Right ventricle myocardium inferior (tissue), 1 donor: ENCODE data around the gene WNT7A. TPM values are rescaled to one million over a fixed set of nuclear protein-coding genes. Genes with fewer than 3 reads are reported as not detected.

Experiments
- ATAC-seq: fragments of 200-7000 bp; cut with Tn5 transposase; one replicate; pipeline ENCODE4 v1.9.1; 2020; ENCODE audit warnings: mild to moderate bottlenecking, moderate library complexity
- DNase-seq: peaks from one replicate; pipeline ENCODE4 v3.0.0; 2021; ENCODE audit errors: missing footprints
- intact Hi-C: fragments of 100-400 bp; cut with DNase I; formaldehyde crosslinking; loops from one replicate; pipeline ENCODE4 v1.11.0; 2022
- total RNA-seq: library from RNA; stranded (reverse); fragmentation: NEBNext Ultra II Directional; extraction: Animal tissue kit (Norgen Biotek cat#: 25700); gene quantifications from one replicate; pipeline ENCODE4 v1.2.1, GENCODE V29; 2021
- donor health status: DM: no; HTN: yes; CAD: no; lungs with severe emphysema.

The WNT7A gene
- total RNA-seq, 1 donor from 2014 or later: not detected

DNA sequence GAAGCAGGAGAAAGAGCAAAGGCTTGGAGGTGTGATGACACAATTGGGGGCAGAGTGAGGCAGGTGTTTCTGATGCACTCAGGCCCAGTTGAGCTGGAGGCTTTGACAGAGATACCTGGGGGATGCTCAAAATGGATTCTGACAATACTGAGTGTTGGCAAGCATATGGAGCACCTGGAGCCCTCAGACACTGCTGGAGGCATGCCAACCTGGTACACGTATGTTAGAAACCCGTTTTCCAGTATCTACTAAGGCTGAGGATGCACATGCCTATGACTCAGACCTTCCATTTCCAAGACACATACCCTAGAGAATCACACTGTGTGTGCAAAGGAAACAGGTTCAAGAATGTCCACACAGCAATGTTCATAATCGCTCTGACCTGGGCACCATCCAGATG is 58.7 kb downstream of the WNT7A start:
- intact Hi-C loops: no loop called here
- no peak for DNase-seq
- ATAC-seq: no peak

DNA sequence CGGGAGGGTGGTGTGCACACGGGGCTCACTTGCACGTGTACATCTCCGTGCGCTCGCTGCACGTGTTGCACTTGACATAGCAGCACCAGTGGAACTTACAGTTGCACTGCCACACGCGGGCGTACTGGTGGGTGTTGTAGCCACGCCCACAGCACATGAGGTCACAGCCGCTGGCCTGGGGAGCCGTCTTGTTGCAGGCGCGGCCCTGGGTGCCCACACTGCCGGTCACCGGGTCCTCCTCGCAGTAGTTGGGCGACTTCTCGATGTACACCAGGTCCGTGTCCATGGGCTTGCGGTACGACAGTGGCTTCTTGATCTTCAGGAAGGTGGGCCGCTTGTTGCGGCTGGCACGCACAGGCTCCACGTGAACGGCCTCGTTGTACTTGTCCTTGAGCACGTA is 61.0 kb downstream of the WNT7A start:
- intact Hi-C loops: no loop called here
- DNase-seq: no peak
- ATAC-seq: no peak

DNA sequence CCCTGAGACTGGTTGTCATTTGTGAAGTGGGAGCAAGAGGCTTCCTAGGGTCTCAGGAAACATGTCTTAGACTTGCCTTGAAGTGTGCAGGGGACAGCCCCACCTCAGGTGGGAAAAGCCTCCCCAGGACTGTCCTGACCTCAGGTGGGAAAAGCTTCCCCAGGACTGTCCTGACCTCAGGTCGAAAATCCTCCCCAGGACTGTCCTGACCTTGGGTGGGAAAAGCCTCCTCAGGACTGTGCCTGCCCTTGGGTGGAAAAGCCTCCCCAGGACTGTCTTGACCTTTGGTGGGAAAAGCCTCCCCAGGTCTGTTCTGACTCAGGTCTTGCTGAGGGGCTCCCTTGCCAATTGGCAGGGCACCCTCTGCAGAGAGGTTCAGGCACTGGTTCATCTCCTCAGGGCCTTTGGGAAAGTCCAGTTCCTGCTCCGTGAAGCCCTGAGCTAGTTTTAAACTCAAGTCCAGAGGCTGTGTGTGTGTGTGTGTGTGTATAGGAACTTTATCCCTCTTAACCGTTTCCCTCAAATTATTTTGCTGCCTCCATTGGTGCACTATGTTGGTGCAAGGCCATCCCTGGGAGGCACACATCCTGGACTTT is 64.7 kb downstream of the WNT7A start:
- intact Hi-C loops: no loop called here
- peak; percentile 6 for DNase-seq

DNA sequence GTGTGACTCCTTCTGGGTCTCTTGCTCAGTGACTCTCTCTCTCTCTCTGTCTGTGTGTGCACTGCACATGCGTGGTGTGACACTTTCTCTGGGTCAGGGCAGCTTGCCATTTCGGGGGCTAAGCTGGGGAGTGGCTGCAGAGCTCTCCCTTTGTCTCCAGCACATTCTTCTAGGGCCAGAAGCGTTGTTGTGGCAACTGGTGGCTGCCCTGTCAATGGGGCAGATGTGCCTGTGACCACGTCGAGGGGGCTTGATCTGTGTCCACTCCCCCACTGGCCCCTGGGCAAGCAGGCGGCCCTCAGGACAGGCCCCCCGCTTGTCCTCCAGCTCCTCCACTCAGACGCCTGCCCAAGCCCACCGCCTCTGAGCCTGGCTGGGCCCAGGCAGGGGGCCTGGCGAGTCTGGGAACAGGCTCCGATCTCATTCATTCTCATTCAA is 67.8 kb downstream of the WNT7A start:
- intact Hi-C loops: no loop called here
- DNase-seq (peak; percentile 8), ATAC-seq (no peak)

More for the DNA sequence above, 64.7 kb downstream of the WNT7A start:
- ATAC-seq: no peak

GRCh38 chr3:13811614-13812013 is 68.3 kb downstream of the WNT7A start:
- ATAC-seq (no peak), DNase-seq (peak; percentile 53)
- intact Hi-C loops: no loop called here

- intact Hi-C loops: no loop called here
- DNase-seq (peak; percentile 34), ATAC-seq (no peak)
Observed at GRCh38 chr3:13808550-13808949, 71.3 kb downstream of the WNT7A start.

DNA sequence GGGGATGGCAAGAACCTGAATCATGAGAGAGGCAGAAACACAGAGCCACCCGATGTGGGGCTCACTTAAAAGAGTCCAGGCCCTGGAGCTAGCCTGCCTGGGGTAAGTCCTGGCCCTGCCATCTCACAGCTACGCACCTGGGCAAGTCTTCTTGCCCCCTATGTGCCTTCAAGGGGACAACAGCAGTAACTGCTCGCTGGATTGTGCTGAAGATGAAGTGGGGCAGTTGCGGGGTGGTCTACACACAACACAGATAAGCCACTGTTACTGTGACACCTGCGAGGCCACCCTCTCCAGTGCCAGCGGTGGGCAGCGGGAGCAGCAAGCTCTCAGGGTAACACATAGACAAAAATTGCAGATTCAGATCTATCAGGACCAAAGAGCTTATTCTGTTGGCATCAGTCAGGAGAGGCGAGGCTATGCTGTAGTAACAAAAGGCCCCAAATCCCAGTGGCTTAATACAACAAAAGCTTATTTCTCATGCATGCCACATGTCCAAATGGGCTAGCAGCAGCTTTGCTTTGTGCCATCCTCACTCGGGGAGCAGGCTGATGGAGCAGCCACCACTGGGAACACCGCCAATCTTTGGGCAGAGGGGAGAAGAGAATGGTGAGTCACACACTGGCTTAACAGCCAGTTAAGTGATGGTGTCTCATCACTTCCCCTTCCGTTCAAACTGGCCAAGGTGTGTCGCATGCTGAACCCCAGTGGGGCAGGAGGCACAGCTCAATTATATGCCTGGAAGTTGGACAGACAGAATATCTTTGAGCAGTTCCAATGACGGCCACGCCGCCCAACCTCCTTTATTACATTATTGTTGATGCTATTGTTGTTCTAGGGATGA is 78.3 kb downstream of the WNT7A start:
- DNase-seq (no peak), ATAC-seq (no peak)
- intact Hi-C loops: no loop called here

DNA sequence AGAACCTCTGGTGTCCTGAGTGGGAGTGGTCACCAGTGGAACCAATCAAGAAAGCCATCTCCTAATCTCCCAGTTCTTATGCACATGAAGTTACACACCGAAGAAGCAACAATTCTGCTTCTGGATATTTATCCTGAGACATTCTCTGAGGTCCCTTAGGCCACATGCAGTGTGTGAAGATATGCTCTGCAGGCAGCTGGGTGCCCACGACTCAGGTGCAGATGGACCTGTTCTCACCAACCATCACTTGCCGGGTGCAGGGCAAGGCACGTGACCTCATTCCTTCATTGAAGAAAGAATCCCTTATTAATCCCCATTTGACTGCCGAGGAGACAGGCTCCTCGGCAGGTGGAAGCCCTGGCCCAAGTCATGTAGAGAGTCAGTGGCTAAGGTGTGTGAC is 79.8 kb downstream of the WNT7A start:
- no peak for ATAC-seq
- intact Hi-C loops: no loop called here
- no peak for DNase-seq

DNA sequence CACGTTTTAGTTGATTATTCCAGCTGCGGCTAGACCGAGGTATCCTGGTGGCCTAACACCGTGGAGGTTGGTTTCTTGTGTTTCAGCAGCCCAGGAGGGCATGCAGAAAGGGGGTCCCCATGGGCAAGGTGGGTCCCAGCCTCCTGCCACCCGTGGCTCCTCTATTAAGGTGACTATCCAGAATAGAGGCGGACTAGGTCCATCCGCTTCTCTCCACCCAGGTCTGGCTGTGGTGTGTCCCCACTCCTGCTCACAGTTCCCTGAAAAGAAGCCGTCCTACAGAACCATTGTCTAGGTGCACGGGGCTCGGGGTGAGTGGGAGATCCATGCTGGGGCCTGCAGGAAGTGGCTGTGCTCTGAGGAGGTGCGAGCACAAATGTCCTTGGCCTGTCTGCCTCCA is 81.5 kb downstream of the WNT7A start:
- DNase-seq (no peak), ATAC-seq (no peak)
- intact Hi-C loops: no loop called here

DNA sequence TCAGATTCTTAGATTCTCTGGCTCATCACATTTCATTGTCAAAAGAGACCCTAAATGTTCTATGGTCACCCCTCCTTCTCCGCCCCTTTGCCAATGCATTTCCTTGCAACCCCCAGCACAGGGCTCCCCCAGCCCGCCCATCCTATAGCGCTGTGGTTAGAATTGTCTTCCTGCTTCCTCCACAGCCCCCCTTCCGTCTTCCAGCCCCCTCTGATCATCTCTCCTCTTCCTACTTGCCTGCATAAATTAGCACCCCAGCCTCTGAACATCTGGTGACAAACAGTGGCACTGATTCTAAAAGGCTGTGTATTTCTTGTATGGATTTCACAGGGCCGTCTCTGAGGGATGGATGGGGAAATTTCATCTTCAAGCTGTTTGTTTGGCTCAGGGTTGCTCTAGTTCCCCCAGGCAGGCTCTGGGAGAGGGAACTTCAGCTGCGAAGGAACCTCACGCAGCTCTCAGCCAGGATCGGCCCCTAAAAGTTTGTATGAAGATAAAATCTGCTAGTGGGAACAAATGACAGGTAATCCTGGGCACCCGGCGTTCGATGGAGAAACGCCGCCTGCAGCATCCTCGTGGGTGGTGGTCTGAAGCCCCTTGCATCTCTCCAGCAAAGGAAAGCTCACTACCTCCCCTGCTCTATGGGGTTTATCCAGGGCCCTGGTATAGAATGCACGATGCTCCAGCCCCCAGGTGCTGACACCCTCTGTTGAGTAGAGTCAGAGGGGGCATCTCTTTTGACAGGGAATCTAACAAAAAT is 83.0 kb downstream of the WNT7A start:
- intact Hi-C loops: no loop called here
- DNase-seq (no peak), ATAC-seq (no peak)

DNA sequence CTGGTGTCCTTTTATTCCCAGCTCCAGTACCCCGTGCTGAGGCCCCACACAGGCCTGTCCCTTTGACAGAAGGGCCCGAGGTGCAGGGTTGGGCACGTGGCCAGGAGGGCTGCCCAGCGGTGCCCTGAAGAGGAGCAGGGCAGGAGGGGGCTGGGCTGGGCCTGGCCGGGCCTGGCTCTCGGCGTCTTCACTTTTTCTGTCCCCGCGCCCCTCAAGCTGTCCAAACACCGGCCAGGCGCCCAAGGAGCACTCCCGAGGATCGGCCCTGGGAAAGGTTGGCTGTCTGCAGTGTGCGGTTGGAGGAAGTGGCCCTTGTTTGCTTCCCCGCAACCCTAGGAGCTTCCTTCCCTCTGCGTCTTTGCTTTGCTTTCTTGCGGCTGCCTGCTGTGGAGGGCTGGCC is 84.1 kb downstream of the WNT7A start:
- intact Hi-C loops: no loop called here
- DNase-seq (no peak), ATAC-seq (no peak)

DNA sequence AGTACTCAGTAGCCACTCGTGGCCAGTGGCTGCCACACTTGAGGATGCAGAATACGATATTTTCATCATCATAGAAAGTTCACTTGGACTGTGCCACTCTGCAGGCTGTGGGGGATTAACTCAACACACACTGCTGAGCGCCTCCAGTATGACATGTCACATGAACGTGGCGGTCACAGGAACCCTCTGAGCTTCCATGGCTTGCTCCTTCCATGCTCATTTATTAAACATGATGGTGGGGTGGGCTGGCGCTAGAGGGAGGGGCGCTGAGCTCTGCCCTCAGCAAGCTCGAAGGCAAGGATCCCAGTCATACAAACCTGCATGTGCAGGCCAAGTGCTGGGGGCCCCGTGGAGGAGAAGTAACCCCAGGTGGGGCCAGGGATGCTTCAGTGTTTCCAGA is 85.5 kb downstream of the WNT7A start:
- ATAC-seq (no peak), DNase-seq (peak; percentile 3)
- intact Hi-C loops: no loop called here

DNA sequence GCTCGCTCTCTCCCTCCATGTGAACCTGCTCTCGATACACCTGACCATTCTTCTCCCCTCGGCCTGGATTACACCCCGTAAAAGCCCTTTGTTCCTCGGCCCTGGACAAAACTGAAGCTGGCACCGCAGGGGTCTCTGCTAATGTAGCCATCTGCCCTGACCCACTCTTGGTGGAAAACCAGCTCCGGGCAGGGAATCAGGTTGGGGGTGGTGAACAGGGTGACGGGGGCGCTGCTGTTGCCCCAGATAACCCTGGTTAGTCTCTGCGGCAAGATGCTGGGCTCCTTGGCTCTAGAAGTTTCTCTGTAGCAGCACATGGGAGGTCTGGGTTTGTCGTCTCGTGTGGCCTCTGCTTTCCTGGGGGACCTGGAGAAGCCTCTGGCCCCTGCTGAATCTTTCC is 86.4 kb downstream of the WNT7A start:
- ATAC-seq: no peak
- no peak for DNase-seq
- intact Hi-C loops: no loop called here

DNA sequence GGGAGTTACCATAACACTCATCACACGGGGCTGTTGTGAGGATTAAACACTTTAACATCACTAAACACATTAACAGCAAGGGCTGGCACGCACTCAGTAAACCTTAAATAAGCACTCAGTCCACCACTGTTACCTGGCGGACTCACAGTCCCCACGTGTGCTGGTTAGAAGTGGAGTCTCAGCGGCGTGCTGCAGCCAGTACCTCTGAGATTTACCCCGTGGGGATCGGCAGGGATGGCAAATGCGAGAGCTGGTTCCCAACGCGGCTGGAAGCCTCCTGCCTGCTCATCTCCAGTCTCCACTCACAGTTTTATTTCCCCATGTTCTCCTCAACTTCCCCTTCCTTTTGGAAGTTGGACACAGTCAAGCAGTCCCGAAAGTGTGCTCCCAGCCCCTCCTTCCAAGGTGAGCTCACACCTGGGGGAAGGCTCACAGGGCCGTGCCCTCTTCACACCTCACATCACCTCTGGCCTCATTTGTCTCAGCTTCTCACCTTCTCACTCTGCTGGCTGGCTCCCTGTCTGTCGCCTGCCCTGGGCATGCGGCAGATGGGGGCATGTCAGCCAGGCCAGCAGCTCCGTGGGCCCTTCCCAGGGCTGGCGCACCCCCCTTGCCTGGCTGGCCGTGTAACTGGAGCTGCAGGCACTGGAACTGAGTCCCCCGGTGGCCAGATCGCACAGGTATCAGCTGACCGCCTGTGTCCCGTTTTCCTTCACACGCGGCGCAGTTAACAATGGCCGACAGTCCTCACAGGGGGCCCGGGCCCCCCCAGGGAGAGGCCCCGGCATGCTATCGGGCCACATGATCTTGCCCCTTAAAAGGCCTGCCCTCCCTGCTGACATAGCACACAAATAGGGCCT is 87.1 kb downstream of the WNT7A start:
- no peak for ATAC-seq
- intact Hi-C loops: no loop called here
- DNase-seq: peak; percentile 8

DNA sequence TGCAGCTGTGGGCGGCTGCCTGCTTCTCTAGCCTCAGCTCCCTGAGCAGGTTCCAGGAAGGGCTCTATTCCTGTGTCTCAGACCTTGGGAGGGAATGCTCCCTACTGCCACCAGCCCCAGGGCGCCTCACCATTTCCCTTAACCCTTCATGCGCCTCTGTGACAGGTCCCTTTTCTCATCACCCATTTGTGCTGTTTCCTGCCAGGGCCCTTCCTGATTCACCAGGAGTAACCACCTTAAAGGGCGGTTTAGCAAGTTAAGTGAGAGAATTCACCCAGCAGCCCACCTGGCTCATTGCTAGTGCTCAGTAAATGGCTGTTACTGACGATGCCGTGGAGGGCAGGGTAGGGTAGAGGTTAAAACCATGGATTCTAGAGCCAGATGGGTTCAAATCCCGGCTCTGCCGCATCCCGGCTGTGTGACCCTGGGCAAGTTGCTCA is 87.8 kb downstream of the WNT7A start:
- ATAC-seq (no peak), DNase-seq (no peak)
- intact Hi-C loops: no loop called here

DNA sequence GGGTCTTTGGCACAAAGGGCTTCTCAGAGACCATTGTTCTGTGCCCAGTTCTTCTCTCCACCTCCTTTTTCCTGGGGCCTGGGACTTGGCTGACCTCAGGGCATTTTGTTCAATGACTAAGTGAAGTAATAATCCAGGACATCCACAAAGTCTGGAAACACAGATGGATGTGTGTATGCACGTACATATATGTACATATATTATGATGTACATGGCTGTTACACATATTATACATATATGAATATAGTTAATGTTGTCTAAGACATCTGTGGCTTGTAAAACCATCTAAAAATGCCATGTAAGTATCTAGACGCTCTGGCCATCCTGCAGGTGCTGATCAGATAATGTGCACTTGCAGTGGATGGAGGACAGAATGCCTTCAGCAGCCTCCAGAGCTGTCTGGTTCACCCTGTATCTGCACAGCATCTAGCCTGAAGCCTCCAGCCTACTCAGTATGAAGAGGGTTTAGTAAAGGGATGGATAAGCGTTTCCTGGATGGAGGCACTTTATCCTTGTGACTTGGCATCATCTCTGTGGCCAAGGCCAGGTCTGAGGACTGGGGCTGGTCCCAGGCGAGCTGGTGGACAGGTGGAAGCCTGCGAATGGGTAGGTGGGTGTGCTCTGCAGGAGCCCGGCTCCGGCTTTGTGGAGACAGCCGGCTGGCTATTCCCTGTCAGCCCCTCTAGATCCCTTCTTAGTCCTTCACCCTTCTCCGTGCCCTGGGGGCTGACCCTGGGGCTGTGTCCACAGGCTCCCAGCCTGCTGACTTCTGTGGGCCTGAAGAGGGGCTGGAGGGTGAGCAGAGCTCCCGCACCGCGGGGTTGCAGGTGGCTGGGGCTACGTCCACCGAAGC is 88.4 kb downstream of the WNT7A start:
- DNase-seq (peak; percentile 2), ATAC-seq (no peak)
- intact Hi-C loops: no loop called here

DNA sequence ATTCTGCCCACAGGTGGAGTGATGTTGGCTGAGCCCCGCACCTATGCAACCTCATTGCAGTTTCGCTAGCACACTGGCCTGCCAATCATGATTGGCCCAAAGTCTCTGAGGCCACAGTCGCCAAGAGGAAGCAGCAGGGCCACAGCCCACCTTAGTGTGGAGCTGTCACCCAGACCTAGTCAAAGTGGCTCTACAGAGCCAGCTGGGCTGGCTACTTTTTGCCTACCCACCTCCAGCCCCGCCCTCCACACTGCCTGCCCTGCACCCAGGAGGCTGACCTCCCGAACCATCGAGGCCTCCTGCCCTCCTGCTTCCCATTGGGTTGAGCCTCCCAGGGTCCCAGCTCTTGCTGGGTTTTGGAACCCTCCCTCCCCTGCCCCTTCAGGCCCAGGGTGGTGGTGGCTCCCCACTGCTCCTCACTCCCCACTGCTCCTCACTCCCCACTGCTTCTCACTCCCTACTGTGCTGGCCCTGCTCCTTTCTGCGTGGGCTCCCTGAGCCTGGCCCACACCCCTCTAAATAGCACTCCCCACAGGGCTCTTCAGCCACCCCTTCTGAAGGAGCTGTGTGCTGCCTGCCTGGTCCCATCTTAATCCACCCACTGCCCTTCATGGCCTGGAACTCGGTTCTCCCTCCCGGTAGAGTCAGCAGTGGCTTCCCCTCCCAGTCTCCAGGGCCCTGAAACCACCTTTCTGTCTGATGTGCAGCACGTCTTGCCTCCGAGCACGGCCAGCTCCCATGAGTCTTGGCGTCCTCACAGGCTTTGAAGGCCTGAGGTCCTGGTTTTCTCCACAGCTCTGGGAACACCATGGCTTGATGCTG is 89.3 kb downstream of the WNT7A start:
- intact Hi-C loops: no loop called here
- DNase-seq (no peak), ATAC-seq (no peak)
